ENCODE results near the gene LMX1B. TPM values are rescaled to one million over a fixed set of nuclear protein-coding genes. Genes with fewer than 3 reads are reported as not detected.
"Not testable (repeated sequence)": the region's sequence is repeated elsewhere in the genome, so short reads cannot be mapped to it uniquely, and the experiment has no call there.

The LMX1B gene
- polyA plus RNA-seq, 1 donor = 0.80 TPM

DNA sequence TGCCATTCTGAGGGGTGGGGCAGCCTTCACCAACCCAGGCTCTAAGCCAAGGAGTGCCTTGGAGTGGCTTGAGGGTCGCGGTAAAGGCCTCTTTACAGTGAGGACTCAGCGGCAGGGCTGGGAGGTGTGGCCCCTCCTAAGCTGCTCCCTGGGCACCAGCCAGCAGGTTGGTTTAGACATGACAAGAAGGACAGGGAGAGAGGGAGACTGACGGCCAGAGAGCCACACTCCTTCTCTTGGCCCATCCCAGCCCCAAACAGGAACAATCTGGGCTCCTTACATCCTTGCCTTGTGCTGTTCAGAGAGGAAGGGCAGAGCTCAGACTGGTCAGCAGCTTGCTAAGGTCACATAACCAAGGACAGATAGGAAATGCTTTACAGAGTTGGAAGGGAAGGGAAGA is 94.5 kb downstream of the LMX1B start:
- DNase-seq (ENCODE audit: low read depth) = no peak

DNA sequence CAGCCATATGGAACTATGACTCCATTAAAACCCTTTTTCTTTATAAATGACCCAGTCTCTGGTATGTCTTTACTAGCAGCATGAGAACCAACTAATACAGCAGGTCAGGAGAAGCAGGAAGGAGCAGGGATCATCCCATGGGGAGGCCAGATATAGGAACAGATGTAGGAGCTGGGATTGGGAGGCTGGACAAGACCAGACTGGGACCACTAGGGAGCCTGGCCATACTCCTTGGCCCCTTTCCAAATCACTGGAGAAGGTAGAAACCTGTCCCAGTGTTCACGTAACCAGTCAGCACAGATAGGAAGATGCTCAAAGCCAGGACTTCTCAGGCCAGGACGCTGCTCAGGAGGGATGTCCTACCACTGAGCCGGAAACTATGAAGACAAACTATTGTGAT is 95.5 kb downstream of the LMX1B start:
- no peak for DNase-seq (ENCODE audit: low read depth)

DNA sequence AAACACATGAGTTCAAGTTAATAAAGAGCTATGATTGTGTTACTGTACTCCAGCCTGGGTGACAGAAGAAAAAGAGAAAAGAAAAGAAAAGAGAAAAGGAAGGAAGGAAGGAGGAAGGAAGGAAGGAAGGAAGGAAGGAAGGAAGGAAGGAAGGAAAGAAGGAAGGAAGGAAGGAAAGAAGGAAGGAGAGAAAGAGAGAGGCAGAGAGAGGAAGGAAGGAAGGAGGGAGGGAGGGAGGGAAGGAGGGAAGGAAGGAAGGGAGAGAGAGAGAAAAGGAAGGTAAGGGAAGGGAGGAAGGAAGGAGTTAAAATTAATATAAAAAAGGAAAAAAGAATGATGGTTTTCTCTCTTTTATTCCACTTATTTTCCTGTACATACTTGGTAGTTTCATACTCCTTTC is 101.7 kb downstream of the LMX1B start:
- no peak for DNase-seq (ENCODE audit: low read depth)

DNA sequence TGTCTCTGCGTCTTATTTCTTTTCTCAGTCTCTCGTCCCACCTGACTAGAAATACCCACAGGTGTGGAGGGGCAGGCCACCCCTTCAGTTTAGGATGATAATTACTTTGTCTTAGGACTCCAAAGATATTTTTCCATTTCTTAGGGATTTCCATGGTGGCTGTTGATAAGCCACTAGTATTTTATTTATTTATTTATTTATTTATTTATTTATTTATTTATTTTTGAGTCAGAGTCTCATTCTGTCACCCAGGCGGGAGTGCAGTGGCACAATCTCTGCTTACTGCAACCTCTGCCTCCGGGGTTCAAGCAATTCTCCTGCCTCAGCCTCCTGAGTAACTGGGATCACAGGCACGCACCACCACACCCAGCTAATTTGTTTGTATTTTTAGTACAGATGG is 103.7 kb downstream of the LMX1B start:
- DNase-seq (ENCODE audit: low read depth) = not testable (repeated sequence)

DNA sequence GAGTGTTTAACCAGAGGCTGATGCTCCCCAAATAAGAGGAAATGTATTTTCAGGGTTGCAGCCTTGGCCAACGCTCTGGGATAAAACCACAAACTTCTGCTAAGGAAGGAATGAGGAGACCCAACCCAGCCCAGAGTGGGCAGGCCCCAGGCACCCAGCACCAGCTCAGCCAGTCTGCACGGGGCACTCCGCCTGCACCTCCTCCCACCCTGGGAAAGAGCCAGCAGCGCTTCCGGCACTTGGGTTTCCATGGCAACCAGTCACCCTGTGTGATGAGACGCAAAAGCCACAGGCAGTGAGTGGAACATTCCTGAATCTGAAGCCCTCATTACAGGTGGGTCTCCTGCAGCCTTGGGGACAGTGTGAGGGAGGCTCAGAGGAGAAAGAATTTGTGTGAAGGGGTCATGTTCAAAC is 105.9 kb downstream of the LMX1B start:
- DNase-seq (ENCODE audit: low read depth) = no peak

DNA sequence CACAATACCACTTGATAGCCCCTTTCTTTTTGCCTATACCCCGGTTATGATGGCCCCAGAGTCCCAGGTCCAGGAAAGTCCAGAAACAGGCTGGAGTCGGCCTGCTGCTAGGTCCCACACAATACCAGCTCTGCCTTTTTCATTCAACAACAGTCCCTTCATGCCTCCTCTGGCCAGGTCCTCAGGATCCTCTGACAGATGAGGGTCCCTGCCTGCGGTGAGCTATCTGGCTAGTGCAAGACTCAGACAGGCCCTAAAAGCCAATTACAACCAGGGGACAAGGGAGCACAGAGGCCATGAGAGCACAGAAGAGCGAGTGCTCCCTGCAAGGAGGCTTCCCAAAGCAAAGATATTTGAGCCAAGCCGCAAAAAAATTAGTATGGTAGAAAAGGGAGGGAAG is 106.3 kb downstream of the LMX1B start:
- no peak for DNase-seq (ENCODE audit: low read depth)

DNA sequence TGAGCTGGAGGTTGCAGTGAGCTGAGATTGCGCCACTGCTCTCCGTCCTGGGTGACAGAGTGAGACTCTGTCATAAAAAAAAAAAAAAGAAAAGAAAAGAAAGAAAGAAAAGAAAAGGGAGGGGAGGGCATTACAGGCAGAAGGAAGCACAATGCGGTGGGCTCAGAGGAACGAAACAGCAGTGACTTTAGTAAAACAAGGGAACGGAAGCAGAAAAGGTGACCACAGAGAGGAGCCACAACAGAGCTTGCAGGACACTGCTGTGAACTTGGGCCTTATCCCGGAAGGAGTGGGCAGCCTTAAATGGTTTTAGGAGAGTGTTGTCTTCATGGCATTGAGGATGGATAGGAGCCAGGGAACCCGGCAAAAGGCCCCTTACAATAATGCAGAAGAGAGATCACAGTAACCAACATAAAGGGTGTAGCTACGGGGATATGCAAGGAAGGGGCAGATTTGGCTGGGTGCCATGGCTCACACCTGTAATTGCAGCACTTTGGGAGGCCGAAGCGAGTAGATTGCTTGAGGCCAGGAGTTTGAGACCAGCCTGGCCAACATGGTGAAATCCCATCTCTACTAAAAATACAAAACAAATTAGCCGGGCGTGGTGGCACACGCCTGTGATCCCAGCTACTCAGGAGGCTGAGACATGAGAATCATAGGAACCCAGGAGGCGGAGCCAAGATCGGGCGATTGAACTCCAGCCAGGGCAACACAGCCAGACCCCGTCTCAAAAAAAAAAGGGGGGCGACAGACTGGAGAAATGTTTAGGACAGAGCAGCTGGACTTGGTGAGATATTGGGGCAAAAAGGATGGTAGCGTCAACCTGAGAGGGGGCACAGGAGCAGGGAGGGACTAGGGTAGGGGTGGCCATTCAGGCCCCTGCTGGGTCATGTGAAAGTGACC is 107.2 kb downstream of the LMX1B start:
- no peak for DNase-seq (ENCODE audit: low read depth)

DNA sequence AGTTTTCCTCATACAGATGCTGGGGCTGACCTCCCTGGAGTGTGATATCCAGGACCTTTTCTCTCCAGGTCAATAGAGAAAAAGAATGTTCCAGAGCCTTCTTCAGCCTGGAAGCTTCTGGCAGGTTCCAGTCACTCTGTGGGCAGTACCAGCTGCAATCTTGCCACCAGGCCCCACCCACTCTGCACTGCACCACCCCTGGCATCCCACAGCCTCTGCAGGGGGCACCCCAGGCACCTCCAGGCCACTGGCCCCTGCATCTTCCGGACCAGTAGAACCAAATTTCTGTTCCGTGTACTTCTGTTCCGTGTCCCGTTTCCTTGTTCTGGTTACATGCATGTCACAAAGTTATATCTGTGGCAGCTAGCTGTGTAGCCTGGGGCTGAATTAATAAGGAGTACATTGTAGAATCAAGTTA is 107.8 kb downstream of the LMX1B start:
- no peak for DNase-seq (ENCODE audit: low read depth)

DNA sequence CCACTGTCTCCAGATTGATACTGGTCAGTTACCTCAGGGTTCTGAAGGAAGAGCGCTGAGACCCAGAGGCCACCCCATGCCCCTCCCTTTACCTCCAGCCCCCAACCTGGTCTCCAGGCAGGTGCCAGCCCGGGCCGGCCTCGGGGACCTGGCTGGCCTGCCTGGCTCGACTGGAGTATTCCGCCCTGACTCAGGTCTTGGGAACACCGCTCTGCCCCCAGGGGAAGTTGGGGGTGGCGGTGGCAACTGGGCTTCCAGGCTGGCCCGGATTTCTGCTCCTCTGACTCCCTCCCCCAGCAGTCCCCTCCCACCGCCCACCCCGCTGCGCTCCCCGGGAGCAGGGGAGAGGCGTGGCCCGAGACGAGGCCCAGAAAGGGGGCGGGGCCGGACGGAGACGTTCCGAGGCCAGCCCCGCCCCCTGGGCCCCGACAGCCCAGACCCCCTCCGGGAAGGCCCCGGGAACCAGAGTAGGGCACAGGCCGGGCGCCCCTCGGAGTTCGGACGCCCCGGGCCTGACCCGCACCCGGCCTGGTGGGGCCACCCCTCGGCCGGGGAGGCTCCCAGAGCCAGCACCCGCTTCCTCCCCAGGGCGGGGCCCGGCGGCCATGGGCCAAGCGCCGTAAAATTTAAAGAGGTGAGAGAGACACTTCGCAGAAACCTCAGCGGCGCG is 108.7 kb downstream of the LMX1B start:
- DNase-seq (ENCODE audit: low read depth) = no peak

DNA sequence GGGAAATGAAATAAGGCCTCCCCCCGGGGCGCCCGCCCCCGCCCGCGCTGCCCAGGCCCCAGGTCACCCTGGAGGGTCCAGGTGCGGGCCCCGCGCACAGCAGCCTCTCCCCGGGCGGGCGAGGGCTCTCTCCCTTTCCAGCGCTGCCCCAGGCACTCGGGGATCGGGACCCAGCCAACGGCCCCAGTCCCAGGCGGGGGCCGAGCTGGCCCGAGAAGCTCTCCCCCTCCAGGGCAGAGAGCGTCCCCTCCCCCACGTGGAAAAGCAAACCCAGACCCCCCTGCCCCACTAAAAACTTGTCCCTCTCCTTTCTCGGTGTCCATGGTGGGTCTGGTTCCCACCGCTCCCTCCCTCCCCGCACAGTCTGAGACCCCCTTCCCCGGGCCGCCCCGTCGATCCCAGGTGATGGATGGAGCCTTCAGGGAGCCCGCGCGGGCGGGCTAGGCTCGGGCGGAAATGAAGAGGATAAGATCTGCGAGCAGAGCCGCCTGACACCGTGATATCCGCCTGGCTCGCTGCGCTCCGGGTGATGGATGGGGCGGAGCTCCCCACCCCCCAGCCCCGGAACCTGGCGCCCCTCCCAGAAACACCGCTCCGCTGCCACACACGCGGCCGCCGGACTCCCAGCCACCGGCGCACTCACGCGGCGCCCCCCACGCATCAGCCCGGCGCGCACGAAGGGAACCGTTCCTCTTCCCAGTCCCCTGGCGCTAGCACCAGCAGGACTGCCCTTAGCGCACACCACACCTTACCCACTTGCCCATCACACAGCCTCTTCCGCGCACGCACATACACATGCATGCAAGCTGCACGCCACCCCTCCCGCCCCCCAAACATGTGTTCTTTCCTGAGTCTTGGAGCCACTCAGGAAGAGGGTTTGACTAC is 109.4 kb downstream of the LMX1B start:
- no peak for DNase-seq (ENCODE audit: low read depth)

DNA sequence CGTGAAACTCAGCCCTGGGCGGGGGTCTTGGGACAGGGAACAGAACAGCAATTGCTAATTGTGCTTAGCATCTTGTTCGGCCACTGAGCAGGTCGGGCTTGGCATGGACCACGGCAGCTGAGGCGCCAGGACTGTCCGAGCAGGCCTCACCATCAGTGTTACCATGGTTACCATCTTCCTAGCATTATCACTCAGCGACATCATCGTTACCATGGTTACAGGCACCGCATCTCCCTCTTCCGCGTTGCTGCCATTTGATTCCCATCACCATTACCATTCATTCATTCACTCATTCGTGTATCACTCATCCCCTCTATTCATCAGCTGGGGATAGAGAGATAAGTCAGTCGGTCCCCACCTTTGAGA is 110.1 kb downstream of the LMX1B start:
- no peak for DNase-seq (ENCODE audit: low read depth)

DNA sequence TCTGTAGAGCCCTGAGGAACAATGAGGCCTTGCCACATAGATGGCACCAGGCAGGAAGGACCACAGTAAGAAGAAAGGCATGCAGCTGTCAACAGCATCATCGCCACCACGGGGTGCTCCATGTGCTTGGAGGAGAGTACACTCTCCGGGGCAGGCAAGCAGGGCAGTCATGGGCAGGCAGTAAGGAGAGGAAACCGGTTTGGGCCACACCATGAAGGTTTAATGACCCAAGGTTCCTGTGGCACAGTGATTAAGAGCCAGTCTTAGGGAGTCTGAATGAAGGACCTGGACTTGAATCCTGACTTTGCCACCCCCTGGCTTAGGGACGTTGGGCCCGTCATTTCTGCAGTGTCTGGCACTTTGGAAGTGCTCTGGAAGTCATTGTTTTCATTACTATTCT is 110.5 kb downstream of the LMX1B start:
- DNase-seq (ENCODE audit: low read depth) = no peak

DNA sequence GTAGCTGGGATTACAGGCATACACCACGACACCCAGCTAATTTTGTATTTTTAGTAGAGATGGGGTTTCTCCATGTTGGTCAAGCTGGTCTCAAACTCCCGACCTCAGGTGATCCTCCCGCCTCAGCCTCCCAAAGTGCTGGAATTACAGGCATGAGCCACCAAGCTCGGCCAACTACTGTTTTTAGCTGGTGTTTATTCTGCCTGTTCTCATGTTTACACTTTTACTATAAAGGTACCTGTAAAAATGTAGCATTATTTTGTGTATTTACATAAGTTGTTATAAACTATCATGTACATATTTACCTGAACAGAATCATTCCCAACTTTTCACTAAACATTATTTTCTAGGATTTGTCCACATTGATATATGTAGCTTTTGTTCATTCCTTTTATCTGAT is 111.8 kb downstream of the LMX1B start:
- DNase-seq (ENCODE audit: low read depth) = not testable (repeated sequence)

DNA sequence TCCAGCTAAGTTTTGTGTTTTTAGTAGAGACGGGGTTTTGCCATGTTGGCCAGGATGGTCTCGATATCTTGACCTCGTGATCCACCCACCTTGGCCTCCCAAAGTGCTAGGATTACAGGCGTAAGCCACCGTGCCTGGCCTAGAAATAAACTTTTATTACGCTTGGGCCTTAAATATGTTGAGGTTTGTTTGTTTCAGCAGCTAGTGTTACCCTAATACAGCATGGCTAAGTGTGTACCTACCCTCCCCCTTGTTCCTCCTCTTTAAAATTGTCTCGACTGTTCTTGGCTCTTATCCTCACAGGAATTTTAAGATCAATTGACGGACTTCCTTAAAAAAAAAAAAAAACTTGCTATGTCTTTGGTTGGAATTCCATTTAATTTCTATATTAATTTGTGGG is 114.5 kb downstream of the LMX1B start:
- not testable (repeated sequence) for DNase-seq (ENCODE audit: low read depth)

DNA sequence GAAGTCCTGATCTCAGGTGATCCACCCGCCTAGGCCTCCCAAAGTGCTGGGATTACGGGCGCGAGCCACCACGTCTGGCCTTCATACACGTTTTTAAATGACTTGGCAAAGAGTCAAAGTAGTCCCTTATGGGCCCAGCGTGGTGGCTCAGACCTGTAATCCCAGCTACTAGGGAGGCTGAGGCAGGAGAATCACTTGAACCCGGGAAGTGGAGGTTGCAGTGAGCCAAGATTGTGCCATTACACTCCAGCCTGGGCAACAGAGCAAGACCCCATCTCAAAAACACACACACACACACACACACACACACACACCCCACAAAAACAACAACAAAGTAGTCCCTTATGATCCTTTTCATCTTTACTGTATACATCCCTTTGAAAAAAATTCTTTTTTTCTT is 116.9 kb downstream of the LMX1B start:
- DNase-seq (ENCODE audit: low read depth) = not testable (repeated sequence)

DNA sequence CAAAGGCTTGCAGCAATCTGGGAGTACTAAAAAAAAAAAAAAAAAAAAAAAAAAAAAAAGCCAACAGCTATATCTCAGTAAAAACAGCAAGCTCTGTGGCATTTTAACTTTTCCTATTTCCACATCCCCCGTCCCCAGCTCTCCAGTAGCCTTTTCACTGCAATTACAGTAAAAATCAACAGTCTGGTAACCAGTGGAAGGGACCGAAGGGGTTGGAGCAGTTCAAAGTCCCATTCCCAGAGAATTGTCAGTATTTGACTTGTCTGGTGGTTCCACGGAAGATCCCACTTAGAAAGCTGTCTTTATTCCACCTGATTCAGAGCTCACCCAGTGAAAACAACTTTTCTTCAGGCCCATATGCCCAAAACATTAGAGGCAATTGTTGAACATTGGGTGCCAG is 119.3 kb downstream of the LMX1B start:
- no peak for DNase-seq (ENCODE audit: low read depth)

DNA sequence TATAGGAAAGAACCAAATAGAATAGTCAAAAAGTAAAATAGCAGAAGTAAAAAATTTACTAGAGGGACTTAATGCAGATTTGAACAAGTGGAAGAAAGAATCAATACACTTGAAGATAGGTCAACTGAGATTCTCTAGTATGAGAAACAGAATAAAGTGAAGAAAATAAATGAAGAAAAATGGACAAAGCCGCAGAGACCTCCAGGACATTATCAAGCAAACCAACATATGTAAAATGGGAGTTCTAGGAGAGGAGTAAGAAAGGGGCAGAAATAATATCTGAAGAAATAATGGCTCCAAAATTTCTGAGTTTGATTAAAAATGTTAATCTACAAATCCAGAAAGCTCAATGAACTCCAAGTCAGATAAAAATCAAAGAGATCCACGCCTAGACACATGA is 121.1 kb downstream of the LMX1B start:
- DNase-seq (ENCODE audit: low read depth) = no peak

DNA sequence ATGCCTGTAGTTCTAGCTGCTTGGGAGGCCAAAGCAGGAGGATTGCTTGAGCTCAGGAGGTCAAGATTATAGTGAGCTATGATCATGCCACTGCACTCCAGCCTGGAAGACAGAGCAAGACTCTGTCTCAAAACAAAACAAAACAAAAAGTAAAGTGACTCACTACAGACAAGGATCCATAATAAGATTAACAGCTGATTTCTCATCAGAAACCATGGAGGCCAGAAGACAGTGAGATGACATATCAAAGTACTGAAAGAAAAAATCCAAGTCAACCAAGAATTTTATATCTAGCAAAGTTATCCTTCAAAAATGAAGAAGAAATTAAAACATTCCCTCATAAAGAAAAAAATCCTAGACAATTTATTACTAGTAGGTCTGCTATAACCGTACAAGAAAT is 121.8 kb downstream of the LMX1B start:
- no peak for DNase-seq (ENCODE audit: low read depth)

DNA sequence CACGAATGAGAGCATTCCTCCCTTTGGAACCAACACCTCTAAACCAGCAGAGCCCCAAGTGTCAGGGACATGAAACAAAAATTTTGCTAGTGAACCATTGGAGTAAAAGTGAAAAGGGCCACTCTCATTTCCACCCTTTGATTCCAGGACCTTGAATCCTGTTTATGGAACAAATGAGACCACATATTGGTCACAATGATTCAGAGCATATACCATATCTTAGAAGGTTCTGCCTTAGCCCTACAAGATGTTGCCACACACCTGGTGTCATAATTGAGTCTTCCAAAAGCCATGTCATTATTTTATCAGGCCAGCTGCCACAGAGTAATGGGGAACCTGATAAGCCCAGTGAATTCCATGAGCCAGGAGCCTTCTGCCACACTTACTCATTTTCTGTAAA is 124.8 kb downstream of the LMX1B start:
- DNase-seq (ENCODE audit: low read depth) = no peak

DNA sequence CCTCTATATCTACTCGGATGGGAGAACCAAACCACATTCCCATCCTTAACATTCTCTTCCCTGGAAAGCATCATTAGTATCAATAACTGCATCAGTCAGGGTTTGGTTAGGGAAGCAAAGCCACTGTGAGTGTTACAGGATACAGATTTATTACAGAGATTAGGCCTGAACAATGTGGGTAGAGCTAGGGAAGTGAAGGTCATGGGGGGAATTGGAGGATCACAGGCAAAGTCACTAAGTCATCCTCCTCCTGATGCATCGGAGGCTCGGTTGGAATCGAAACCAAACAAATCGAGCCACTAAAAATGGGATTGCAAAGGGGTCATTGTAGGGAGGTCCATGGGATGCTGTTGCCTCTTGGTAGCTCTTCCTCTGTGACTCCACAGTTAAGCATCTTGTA is 129.3 kb downstream of the LMX1B start:
- no peak for DNase-seq (ENCODE audit: low read depth)

DNA sequence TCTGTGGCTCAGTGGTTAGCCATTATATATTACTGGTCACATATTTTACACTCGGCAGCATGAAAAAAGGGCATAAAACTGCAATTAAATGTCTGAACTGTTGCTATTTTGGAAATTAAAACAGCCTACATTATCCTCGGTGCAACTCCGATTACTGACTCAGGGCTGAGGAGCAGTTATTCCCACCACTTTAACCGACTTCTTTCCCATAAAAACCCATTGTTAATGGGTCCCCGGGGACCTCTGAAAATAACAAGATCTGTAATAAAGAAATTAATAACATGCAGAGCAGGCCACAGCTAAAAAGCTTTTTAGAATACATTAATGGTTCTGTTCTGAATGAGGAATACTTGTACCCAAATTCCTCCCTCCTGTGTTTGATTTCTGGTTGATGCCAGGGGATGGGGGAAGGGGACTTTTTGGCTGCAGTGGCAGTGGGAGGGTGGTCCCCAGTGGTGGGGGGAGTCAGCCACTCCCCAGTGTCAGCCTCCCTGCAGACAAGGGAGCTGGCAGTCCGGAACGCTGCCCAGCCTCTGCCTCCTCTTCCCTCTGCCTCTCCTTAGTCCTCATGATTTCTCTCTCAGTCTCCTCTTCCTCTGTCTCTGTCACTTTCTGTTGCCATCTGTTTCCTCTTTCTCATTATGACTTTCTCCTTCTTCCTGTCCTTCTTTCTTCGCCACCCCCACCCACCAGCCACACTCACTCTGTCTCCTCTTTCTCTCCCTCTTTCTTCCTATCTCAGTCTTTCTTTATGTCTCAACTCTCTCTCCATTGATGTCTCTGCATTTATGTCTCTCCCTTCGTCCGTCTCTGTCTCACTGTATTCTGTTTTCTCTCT is 132.1 kb downstream of the LMX1B start:
- no peak for DNase-seq (ENCODE audit: low read depth)

Data from forelimb muscle (tissue), 1 donor.